Smooth muscle cell (in vitro differentiated cells): ENCODE data around the gene TECRL. TPM values are rescaled to one million over a fixed set of nuclear protein-coding genes. Genes with fewer than 3 reads are reported as not detected.

Source experiments
- DNase-seq: peaks from one replicate; lab custom pipeline; 2025; ENCODE audit not compliant: unreplicated experiment; lab: John Stamatoyannopoulos, UW
- H2AFZ ChIP-seq: fragments of 200-600 bp; sonication (generic); 2 replicates; pipeline ENCODE4 v1.6.0; 2016; ENCODE audit warnings: antibody characterized with exemption, low read depth, mild to moderate bottlenecking
- H3F3A ChIP-seq: fragments of 200-600 bp; sonication (generic); 2 replicates; pipeline ENCODE4 v1.6.0; 2017; ENCODE audit warnings: antibody characterized with exemption, low read depth
- H3K27ac ChIP-seq: fragments of 200-600 bp; sonication (generic); 2 replicates; pipeline ENCODE4 v1.5.1; 2016; ENCODE audit warnings: low read depth, mild to moderate bottlenecking
- H3K27me3 ChIP-seq: fragments of 200-600 bp; sonication (generic); 2 replicates; pipeline ENCODE4 v1.6.1; 2016; ENCODE audit warnings: low read depth, mild to moderate bottlenecking
- H3K36me3 ChIP-seq: fragments of 200-600 bp; sonication (generic); 2 replicates; pipeline ENCODE4 v1.5.1; 2016; ENCODE audit warnings: low read depth
- H3K4me1 ChIP-seq: fragments of 200-600 bp; sonication (generic); 2 replicates; pipeline ENCODE4 v1.5.1; 2016; ENCODE audit warnings: low read depth
- H3K4me2 ChIP-seq: fragments of 200-600 bp; sonication (generic); 2 replicates; pipeline ENCODE4 v1.6.0; 2016; ENCODE audit warnings: mild to moderate bottlenecking
- H3K4me3 ChIP-seq: fragments of 200-600 bp; sonication (generic); 2 replicates; pipeline ENCODE4 v1.5.1; 2016; ENCODE audit warnings: mild to moderate bottlenecking
- H3K79me2 ChIP-seq: fragments of 200-600 bp; sonication (generic); 2 replicates; pipeline ENCODE4 v1.6.0; 2016; ENCODE audit warnings: low read depth, mild to moderate bottlenecking
- H3K9ac ChIP-seq: fragments of 200-600 bp; sonication (generic); 2 replicates; pipeline ENCODE4 v1.6.0; 2016; ENCODE audit warnings: low read depth
- H3K9me3 ChIP-seq: fragments of 200-600 bp; sonication (generic); replicated peaks from 2 replicates; pipeline ENCODE4 v1.5.1; 2016; ENCODE audit warnings: low read depth
- H4K20me1 ChIP-seq: fragments of 200-600 bp; sonication (generic); 2 replicates; pipeline ENCODE4 v1.6.0; 2016; ENCODE audit warnings: low read depth
- CTCF ChIP-seq: fragments of 200-600 bp; sonication (generic); IDR thresholded peaks from 2 replicates; pipeline ENCODE4 v1.5.1; 2017; ENCODE audit warnings: borderline replicate concordance, mild to moderate bottlenecking, antibody characterized with exemption; ENCODE audit not compliant: insufficient read depth, poor library complexity, severe bottlenecking
- WGBS: methylation state at CpG from one replicate; pipeline ENCODE4 v1.1.7; 2016; ENCODE audit warnings: low lambda C conversion rate; 5-methylcytosine and 5-hydroxymethylcytosine counted together
- polyA plus RNA-seq: library from polyadenylated mRNA; unstranded; fragments of >200 nt; fragmentation: Nextera tagmentation; extraction: Ambion mirVana; gene quantifications from 2 replicates; pipeline ENCODE4 v1.2.1, GENCODE V29; 2016
- total RNA-seq: library from RNA; depleted of rRNA; stranded (reverse); fragments of >200 nt; gene quantifications from 2 replicates; pipeline ENCODE4 v1.2.3, GENCODE V29; 2014

Gene TECRL
- total and polyA plus RNA-seq, 2 experiments from 2014 or later, result not detected

- H4K20me1 ChIP-seq, result no peaks in the 10 kb centered on the region
- no peak overlapping the region for H3K27ac ChIP-seq
- no peaks in the 10 kb centered on the region for H3K36me3 ChIP-seq
- no peaks in the 10 kb centered on the region for H3K79me2 ChIP-seq
- no peaks in the 10 kb centered on the region for H3K9me3 ChIP-seq
- WGBS, result 70% methylated on average over 1 of the region's 1 CpG
- no peak for DNase-seq
- no peak for TF ChIP-seq CTCF
- no peak overlapping the region for H3K9ac ChIP-seq
- peaks cover 5% of the 10 kb centered on the region for H3K4me1 ChIP-seq
- no peaks in the 10 kb centered on the region for H3F3A ChIP-seq
- H3K4me3 ChIP-seq, result no peak overlapping the region
- no peak overlapping the region for H2AFZ ChIP-seq
- H3K27me3 ChIP-seq, result peaks cover 21% of the 10 kb centered on the region
- H3K4me2 ChIP-seq, result peak overlapping the region; percentile 34
Measured at GRCh38 chr4:64407000-64407399, 2.2 kb downstream of the TECRL start.

- 55% methylated on average over 11 of the region's 11 CpGs for WGBS
- Histone ChIP-seq H3K4me1 (peaks cover 5% of the 10 kb centered on the region), H3K4me2 (peak overlapping the region; percentile 62), H3K27me3 (peaks cover 26% of the 10 kb centered on the region), H3K79me2 (no peaks in the 10 kb centered on the region), H3K36me3 (no peaks in the 10 kb centered on the region), H3K4me3 (no peak overlapping the region), H3K27ac (no peak overlapping the region), H2AFZ (no peak overlapping the region), H3K9ac (no peak overlapping the region), H3K9me3 (no peaks in the 10 kb centered on the region), H4K20me1 (no peaks in the 10 kb centered on the region), H3F3A (no peaks in the 10 kb centered on the region)
- no peak for DNase-seq
- no peak for TF ChIP-seq CTCF
Measured at GRCh38 chr4:64405761-64406160, 3.5 kb downstream of the TECRL start.

- no peak for TF ChIP-seq CTCF
- H3K4me3 ChIP-seq, result no peak overlapping the region
- no peak overlapping the region for H3K27ac ChIP-seq
- H2AFZ ChIP-seq, result no peak overlapping the region
- no peaks in the 10 kb centered on the region for H3K9me3 ChIP-seq
- H3K9ac ChIP-seq, result no peak overlapping the region
- no peaks in the 10 kb centered on the region for H3K36me3 ChIP-seq
- H3K4me2 ChIP-seq, result no peak overlapping the region
- H3K4me1 ChIP-seq, result peaks cover 5% of the 10 kb centered on the region
- no peaks in the 10 kb centered on the region for H4K20me1 ChIP-seq
- 18% methylated on average over 2 of the region's 2 CpGs for WGBS
- H3K27me3 ChIP-seq, result peaks cover 9% of the 10 kb centered on the region
- H3F3A ChIP-seq, result no peaks in the 10 kb centered on the region
- H3K79me2 ChIP-seq, result no peaks in the 10 kb centered on the region
- no peak for DNase-seq
Measured at GRCh38 chr4:64402684-64403083, 6.6 kb downstream of the TECRL start.

GRCh38 chr4:64399313-64400109 lies 9.7 kb downstream of the TECRL start:
- no peak overlapping the region for H3K4me3 ChIP-seq
- no peak for TF ChIP-seq CTCF
- H3K79me2 ChIP-seq, result no peaks in the 10 kb centered on the region
- H2AFZ ChIP-seq, result no peak overlapping the region
- no peaks in the 10 kb centered on the region for H3F3A ChIP-seq
- H3K27me3 ChIP-seq, result peaks cover 9% of the 10 kb centered on the region
- no peaks in the 10 kb centered on the region for H3K4me1 ChIP-seq
- H3K36me3 ChIP-seq, result no peaks in the 10 kb centered on the region
- no peak for DNase-seq
- H4K20me1 ChIP-seq, result no peaks in the 10 kb centered on the region
- no peak overlapping the region for H3K27ac ChIP-seq
- H3K4me2 ChIP-seq, result no peak overlapping the region
- H3K9me3 ChIP-seq, result no peaks in the 10 kb centered on the region
- H3K9ac ChIP-seq, result no peak overlapping the region
- 97% methylated on average over 5 of the region's 5 CpGs for WGBS
